PC-3 (cell line): ENCODE data around the gene SCN8A. TPM values are rescaled to one million over a fixed set of nuclear protein-coding genes. Genes with fewer than 3 reads are reported as not detected.

Experiments used
- ATAC-seq: fragments of 200-7000 bp; cut with Tn5 transposase; 2 replicates; pipeline ENCODE4 v1.9.1; 2020; ENCODE audit warnings: mild to moderate bottlenecking, moderate library complexity
- BruUV-seq: library from RNA; stranded (reverse); fragments of 400-500 nt; replicated peaks from 2 replicates; lab custom pipeline; 2021; lab: Mats Ljungman, UMichigan
- CTCF ChIA-PET: fragments of 300-600 bp; sonication (Branson Sonifier 250); formaldehyde crosslinking; loops from one replicate; lab custom pipeline; 2022; ENCODE audit warnings: antibody characterized with exemption; lab: Charles Lee
- POLR2A ChIA-PET: fragments of 300-600 bp; sonication (Branson Sonifier 250); formaldehyde crosslinking; loops from one replicate; lab custom pipeline; 2022; ENCODE audit warnings: antibody characterized with exemption; ENCODE audit not compliant: unreplicated experiment; lab: Charles Lee
- DNase-seq: peaks from one replicate; pipeline ENCODE4 v3.0.0-alpha.2; 2015
- H2AFZ ChIP-seq: fragments of 300-600 bp; sonication (generic); 2 replicates; pipeline ENCODE4 v1.6.0; 2016; ENCODE audit warnings: antibody characterized with exemption, low read length
- H3F3A ChIP-seq: fragments of 300-600 bp; sonication (generic); one replicate; pipeline ENCODE4 v1.6.0; 2017; ENCODE audit warnings: antibody characterized with exemption, low read length, control low read depth, mild to moderate bottlenecking; ENCODE audit not compliant: unreplicated experiment
- H3K27ac ChIP-seq: fragments of 300-600 bp; sonication (generic); 2 replicates; pipeline ENCODE4 v1.5.1; 2016; ENCODE audit warnings: mild to moderate bottlenecking, low read length
- H3K27me3 ChIP-seq: fragments of 300-600 bp; sonication (generic); 2 replicates; pipeline ENCODE4 v1.6.1; 2016; ENCODE audit warnings: low read length, mixed read lengths
- H3K36me3 ChIP-seq: fragments of 300-600 bp; sonication (generic); 2 replicates; pipeline ENCODE4 v1.6.1; 2016; ENCODE audit warnings: low read depth, mixed run types, low read length, mixed read lengths
- H3K4me1 ChIP-seq: fragments of 300-600 bp; sonication (generic); 2 replicates; pipeline ENCODE4 v1.5.1; 2016; ENCODE audit warnings: low read length; ENCODE audit not compliant: insufficient read depth
- H3K4me2 ChIP-seq: fragments of 300-600 bp; sonication (generic); 2 replicates; pipeline ENCODE4 v1.6.0; 2016; ENCODE audit warnings: low read length
- H3K4me3 ChIP-seq: fragments of 300-600 bp; sonication (generic); 2 replicates; pipeline ENCODE4 v1.5.1; 2016; ENCODE audit warnings: mild to moderate bottlenecking, low read length, mixed read lengths
- H3K79me2 ChIP-seq: fragments of 300-600 bp; sonication (generic); 2 replicates; pipeline ENCODE4 v1.6.1; 2017; ENCODE audit warnings: low read length, mixed read lengths
- H3K9ac ChIP-seq: fragments of 300-600 bp; sonication (generic); 2 replicates; pipeline ENCODE4 v1.6.0; 2016; ENCODE audit warnings: mild to moderate bottlenecking, low read length
- H3K9me2 ChIP-seq: fragments of 300-600 bp; sonication (generic); replicated peaks from 2 replicates; pipeline ENCODE4 v1.6.1; 2016; ENCODE audit warnings: mixed run types, low read length, mixed read lengths
- H3K9me3 ChIP-seq: fragments of 300-600 bp; sonication (generic); 2 replicates; pipeline ENCODE4 v1.6.1; 2016; ENCODE audit warnings: low read length, mixed read lengths
- H4K20me1 ChIP-seq: fragments of 300-600 bp; sonication (generic); 2 replicates; pipeline ENCODE4 v1.6.1; 2016; ENCODE audit warnings: low read length, mixed read lengths
- CTCF ChIP-seq: fragments of 300-600 bp; sonication (generic); conservative IDR thresholded peaks from 2 replicates; pipeline ENCODE4 v1.5.1; 2017; ENCODE audit warnings: antibody characterized with exemption, low read depth, mild to moderate bottlenecking, low read length
- EZH2 ChIP-seq: fragments of 300-600 bp; sonication (generic); IDR thresholded peaks from one replicate; pipeline ENCODE4 v1.6.1; 2017; ENCODE audit warnings: antibody characterized with exemption, mild to moderate bottlenecking, low read length; ENCODE audit not compliant: unreplicated experiment
- EZH2phosphoT487 ChIP-seq: fragments of 300-600 bp; sonication (generic); IDR thresholded peaks from 2 replicates; pipeline ENCODE4 v1.6.1; 2018; ENCODE audit warnings: mild to moderate bottlenecking, antibody characterized with exemption, low read length, borderline replicate concordance
- intact Hi-C: fragments of 100-400 bp; cut with micrococcal nuclease; formaldehyde crosslinking; loops from 2 replicates; pipeline ENCODE4 v1.9.0; 2023
- total RNA-seq: library from RNA; depleted of rRNA; stranded (reverse); fragments of >200 nt; gene quantifications from 2 replicates; pipeline ENCODE4 v1.2.3, GENCODE V29; 2014

SCN8A gene
- total RNA-seq, 1 experiment from 2014 or later, result 12.7 TPM

GRCh38 chr12:51744957-51745356, 153.9 kb downstream of the SCN8A start:
- no peaks in the 10 kb centered on the region for H3K4me1 ChIP-seq
- no peak overlapping the region for H3K27ac ChIP-seq
- ChIA-PET POLR2A (no interaction called here), CTCF (interaction anchor here (0.6 kb wide), 1 partner anchor 143 kb away, joined by 4 read pairs; no protein-coding TSS in a partner anchor)
- H2AFZ ChIP-seq, result no peak overlapping the region
- no peak overlapping the region for H3K9ac ChIP-seq
- no TSS peak for BruUV-seq
- intact Hi-C loops, result no loop called here
- H3F3A ChIP-seq, result no peaks in the 10 kb centered on the region
- H3K9me2 ChIP-seq, result no peaks in the 10 kb centered on the region
- no peaks in the 10 kb centered on the region for H3K9me3 ChIP-seq
- no peak for TF ChIP-seq CTCF
- no peak for TF ChIP-seq EZH2phosphoT487
- TF ChIP-seq EZH2, result no peak
- H4K20me1 ChIP-seq, result no peaks in the 10 kb centered on the region
- peaks cover 9% of the 10 kb centered on the region; the same call in 1 of the 2 replicates for H3K36me3 ChIP-seq
- H3K79me2 ChIP-seq, result no peaks in the 10 kb centered on the region
- no peaks in the 10 kb centered on the region for H3K27me3 ChIP-seq
- ATAC-seq (no peak), DNase-seq (no peak)
- H3K4me2 ChIP-seq, result no peak overlapping the region
- H3K4me3 ChIP-seq, result no peak overlapping the region

- CTCF ChIA-PET, result no interaction called here
- H3K4me2 ChIP-seq, result no peak overlapping the region
- DNase-seq (no peak), ATAC-seq (no peak)
- H4K20me1 ChIP-seq, result no peaks in the 10 kb centered on the region
- H3K4me3 ChIP-seq, result no peak overlapping the region
- peaks cover 10% of the 10 kb centered on the region; the same call in 1 of the 2 replicates for H3K36me3 ChIP-seq
- no peaks in the 10 kb centered on the region for H3K4me1 ChIP-seq
- POLR2A ChIA-PET, result no interaction called here
- BruUV-seq, result no TSS peak
- no peaks in the 10 kb centered on the region for H3K9me3 ChIP-seq
- no peaks in the 10 kb centered on the region for H3K9me2 ChIP-seq
- no peak overlapping the region for H2AFZ ChIP-seq
- H3K79me2 ChIP-seq, result no peaks in the 10 kb centered on the region
- TF ChIP-seq CTCF (no peak), EZH2phosphoT487 (no peak), EZH2 (no peak)
- H3F3A ChIP-seq, result no peaks in the 10 kb centered on the region
- no peaks in the 10 kb centered on the region for H3K27me3 ChIP-seq
- intact Hi-C loops, result no loop called here
- no peak overlapping the region for H3K27ac ChIP-seq
- no peak overlapping the region for H3K9ac ChIP-seq
Measured at GRCh38 chr12:51746416-51746815, 155.4 kb downstream of the SCN8A start.

- Histone ChIP-seq H3K79me2 (no peaks in the 10 kb centered on the region), H3K36me3 (peaks cover 18% of the 10 kb centered on the region; the same call in 1 of the 2 replicates), H2AFZ (no peak overlapping the region), H3K27ac (no peak overlapping the region), H3K4me1 (no peaks in the 10 kb centered on the region), H3K4me2 (no peak overlapping the region), H3K9me2 (no peaks in the 10 kb centered on the region), H4K20me1 (no peaks in the 10 kb centered on the region), H3K9me3 (no peaks in the 10 kb centered on the region), H3K27me3 (no peaks in the 10 kb centered on the region), H3F3A (no peaks in the 10 kb centered on the region), H3K4me3 (no peak overlapping the region), H3K9ac (no peak overlapping the region)
- ChIA-PET POLR2A (no interaction called here), CTCF (no interaction called here)
- DNase-seq (no peak), ATAC-seq (no peak)
- TF ChIP-seq CTCF (no peak), EZH2phosphoT487 (no peak)
- BruUV-seq, result no TSS peak
- intact Hi-C loops, result no loop called here
Measured at GRCh38 chr12:51748235-51748634, 157.2 kb downstream of the SCN8A start.
